GM13977 (cell line): ENCODE data around the gene SNAP23.
"Not testable (repeated sequence)": the region's sequence is repeated elsewhere in the genome, so short reads cannot be mapped to it uniquely, and the experiment has no call there.

Source experiments
- DNase-seq: peaks from one replicate; pipeline ENCODE4 v3.0.0; 2012; ENCODE audit warnings: low spot score
- in situ Hi-C: fragments of 300-500 bp; cut with MboI; formaldehyde crosslinking; loops from one replicate; pipeline ENCODE4 v1.12.0; 2022; ENCODE audit warnings: low sequenced_read_pairs, low pct_unique_long_range_greater_than_20kb, mixed read lengths, inconsistent platforms; ENCODE audit not compliant: unreplicated experiment
- TF ChIP-seq, protein P1 (sequence below): IDR thresholded peaks from 2 replicates; pipeline ENCODE4 v1.5.1; 2012; ENCODE audit warnings: mild to moderate bottlenecking, control low read depth; ENCODE audit not compliant: insufficient read depth; ENCODE audit errors: extremely low read depth, missing control alignments

Gene SNAP23

GRCh38 chr15:42553554-42553953 is 58.1 kb downstream of the SNAP23 start:
- in situ Hi-C loops, result no loop called here
- TF ChIP-seq, protein P1, sequence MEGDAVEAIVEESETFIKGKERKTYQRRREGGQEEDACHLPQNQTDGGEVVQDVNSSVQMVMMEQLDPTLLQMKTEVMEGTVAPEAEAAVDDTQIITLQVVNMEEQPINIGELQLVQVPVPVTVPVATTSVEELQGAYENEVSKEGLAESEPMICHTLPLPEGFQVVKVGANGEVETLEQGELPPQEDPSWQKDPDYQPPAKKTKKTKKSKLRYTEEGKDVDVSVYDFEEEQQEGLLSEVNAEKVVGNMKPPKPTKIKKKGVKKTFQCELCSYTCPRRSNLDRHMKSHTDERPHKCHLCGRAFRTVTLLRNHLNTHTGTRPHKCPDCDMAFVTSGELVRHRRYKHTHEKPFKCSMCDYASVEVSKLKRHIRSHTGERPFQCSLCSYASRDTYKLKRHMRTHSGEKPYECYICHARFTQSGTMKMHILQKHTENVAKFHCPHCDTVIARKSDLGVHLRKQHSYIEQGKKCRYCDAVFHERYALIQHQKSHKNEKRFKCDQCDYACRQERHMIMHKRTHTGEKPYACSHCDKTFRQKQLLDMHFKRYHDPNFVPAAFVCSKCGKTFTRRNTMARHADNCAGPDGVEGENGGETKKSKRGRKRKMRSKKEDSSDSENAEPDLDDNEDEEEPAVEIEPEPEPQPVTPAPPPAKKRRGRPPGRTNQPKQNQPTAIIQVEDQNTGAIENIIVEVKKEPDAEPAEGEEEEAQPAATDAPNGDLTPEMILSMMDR, result no peak

DNA sequence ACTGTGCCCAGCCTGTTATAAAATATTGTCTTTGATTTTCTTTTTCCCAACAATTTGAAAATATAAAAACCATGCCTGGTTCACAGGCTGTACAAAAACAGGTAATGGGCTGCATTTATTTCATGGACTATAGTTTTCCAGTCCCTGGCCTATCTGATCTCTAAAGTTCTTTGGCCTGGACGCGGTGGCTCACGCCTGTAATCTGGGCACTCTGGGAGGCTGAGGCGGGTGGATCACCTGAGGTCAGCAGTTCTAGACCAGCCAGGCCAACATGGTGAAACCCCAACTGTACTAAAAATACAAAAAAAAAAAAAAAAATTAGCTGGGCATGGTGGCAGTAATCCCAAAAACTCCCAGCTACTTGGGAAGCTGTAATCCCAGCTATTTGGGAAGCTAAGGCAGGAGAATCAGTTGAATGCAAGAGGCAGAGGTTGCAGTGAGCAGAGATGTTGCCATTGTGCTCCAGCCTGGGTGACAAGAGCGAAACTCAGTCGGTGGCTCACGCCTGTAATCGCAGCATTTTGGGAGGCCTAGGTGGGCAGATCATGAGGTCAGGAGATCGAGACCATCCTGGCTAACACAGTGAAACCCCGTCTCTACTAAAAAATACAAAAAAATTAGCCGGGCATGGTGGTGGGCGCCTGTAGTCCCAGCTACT is 61.2 kb downstream of the SNAP23 start:
- in situ Hi-C loops, DNase-seq: not testable (repeated sequence)

More at GRCh38 chr15:42553554-42553953, 58.1 kb downstream of the SNAP23 start:
- no peak for DNase-seq

GRCh38 chr15:42558739-42559138 is 63.3 kb downstream of the SNAP23 start:
- TF ChIP-seq, protein P1, result no peak
- in situ Hi-C loops, result no loop called here
- no peak for DNase-seq

DNA sequence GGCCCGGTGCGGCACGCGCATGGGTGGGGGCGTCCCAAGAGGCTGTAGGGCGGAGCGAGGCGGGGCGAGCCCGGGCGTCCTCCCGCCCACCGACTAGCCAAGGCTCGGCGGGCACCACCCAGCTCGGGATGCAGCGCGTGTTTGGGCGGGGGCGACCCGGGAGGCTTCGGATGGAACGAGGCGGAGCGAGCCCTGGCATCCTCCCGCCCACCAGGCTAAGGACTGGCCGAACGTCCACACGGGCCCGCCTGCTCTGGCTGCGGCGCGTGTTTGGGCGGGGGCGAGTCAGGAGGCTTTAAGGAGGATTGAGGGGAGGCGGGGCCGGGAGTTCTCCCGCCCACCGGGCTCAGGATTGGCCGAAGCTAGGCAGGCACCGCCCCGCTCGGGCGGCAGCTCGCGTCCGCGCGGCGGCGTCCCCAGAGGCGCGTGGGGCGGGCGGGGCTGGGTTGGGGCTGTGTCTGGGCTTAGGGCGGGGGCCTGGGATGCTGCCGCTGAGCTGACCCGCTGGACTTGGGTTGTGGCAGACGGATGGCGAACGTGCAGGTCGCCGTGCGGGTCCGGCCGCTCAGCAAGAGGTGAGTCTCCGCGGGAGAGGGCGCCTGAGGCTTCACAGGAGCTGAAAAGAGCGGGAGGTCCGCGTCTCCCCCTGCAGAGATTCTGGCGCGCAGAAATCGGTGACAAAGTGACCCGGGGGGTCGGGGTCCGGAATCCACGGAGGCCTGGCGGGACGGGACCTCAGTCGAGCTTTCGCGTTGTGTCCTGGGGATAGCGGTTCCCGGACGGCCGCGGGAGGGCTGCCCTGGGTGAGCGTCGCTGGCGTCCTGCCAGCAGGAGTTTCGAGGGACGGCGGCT is 80.0 kb downstream of the SNAP23 start, which contains the start of gene STARD9:
TSS of gene STARD9 (plus strand) at position 419 of the 852 bp plus-strand sequence. CDS start at position 529, 110 bp downstream.
- TF ChIP-seq, protein P1, result no peak
- in situ Hi-C loops, result no loop called here
- peak; percentile 98 for DNase-seq

- TF ChIP-seq, protein P1, result no peak
- DNase-seq, result peak; percentile 18
- in situ Hi-C loops, result no loop called here
These were observed 80.7 kb downstream of the SNAP23 start for GRCh38 chr15:42576040-42576594.

DNA sequence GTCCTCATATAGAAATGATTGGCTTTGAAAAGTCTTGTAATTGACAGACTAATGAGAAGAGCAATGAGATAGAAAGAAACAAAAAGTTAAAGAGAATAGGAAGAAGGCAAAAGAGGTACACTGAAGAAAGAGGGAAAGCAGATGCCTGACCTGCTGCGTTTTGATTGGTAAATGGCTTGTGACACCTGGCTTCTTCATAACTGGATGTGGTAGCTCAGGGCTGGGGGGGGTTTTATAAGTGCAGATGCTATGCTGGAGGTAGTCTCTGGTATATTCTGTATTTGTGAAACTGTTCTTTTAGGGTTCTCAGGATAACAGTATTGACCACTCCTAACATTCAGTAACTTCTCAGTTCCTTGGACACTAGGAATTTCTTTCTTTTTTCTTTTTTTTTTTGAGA is 81.3 kb downstream of the SNAP23 start:
- TF ChIP-seq, protein P1, result no peak
- DNase-seq, result peak; percentile 43
- in situ Hi-C loops, result no loop called here
